ENCODE data around the gene CRKL. TPM values are rescaled to one million over a fixed set of nuclear protein-coding genes. Genes with fewer than 3 reads are reported as not detected.
A peak's percentile ranks its signal among the peaks of the same experiment; 100 is the strongest.

The CRKL gene
- polyA plus RNA-seq, 1 of the 3 experiments (the other 2 are of a cell fraction) = 9.6 TPM

DNA sequence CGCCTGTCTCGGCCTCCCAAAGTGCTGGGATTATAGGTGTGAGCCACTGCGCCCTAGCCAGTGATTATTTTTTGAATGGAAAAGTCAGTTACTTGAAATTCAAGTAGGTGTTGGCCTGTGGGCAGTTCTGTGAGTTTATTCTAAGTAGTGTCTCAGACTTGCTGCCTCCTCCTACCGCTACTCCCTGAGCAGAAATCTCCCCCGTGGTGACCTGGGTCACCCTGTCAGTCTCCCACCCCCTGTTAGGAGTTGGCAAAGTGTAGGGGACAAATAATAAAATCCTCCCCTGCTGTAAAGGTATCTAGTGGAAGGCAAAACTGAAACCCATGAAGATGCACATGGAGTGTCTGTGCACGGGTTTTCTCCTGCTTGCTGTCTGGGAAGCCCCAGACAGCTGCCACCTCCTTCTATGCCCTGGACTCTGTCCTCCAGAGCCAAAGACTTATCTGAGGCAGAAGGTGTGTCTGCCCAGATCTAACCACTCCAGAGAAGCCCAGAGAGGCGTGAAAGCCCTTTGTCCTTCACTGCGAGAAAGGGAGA lies 32.1 kb upstream of the CRKL start:
- no peak overlapping the region for H2AFZ ChIP-seq (ENCODE audit: low read depth)
- H4K20me1 ChIP-seq (ENCODE audit: insufficient read depth) = no peaks in the 10 kb centered on the region
- peak; percentile 28 for DNase-seq
- CTCF ChIA-PET = interaction anchor here (0.8 to 2.7 kb wide), 34 partner anchors 8 to 218 kb away, joined by 3 to 31 read pairs (median 6); partner anchors contain the start of genes AIFM3, CRKL, P2RX6 and SERPIND1
- peaks cover 14% of the 10 kb centered on the region for H3F3A ChIP-seq (replicated peaks; ENCODE audit: insufficient read depth)
- peak overlapping the region in 1 of 2 experiments; percentile 27; a peak in 1 of 4 replicates for H3K4me3 ChIP-seq (ENCODE audit: low read depth in 2 of 2, low read length in 1 of 2)
- TF ChIP-seq SMC3 (IDR thresholded peaks at IDR 0.05; ENCODE audit: low read depth, low read length) = no peak
- TF ChIP-seq, protein P1, sequence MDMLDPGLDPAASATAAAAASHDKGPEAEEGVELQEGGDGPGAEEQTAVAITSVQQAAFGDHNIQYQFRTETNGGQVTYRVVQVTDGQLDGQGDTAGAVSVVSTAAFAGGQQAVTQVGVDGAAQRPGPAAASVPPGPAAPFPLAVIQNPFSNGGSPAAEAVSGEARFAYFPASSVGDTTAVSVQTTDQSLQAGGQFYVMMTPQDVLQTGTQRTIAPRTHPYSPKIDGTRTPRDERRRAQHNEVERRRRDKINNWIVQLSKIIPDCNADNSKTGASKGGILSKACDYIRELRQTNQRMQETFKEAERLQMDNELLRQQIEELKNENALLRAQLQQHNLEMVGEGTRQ (IDR thresholded peaks at IDR 0.05; ENCODE audit: borderline replicate concordance, low read depth, low read length) = no peak
- TF ChIP-seq, protein P2, sequence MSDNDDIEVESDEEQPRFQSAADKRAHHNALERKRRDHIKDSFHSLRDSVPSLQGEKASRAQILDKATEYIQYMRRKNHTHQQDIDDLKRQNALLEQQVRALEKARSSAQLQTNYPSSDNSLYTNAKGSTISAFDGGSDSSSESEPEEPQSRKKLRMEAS (IDR thresholded peaks at IDR 0.05; ENCODE audit: low read depth) = no peak
- TF ChIP-seq GATA2 (CRISPR knock-in tag; IDR thresholded peaks at IDR 0.05) = no peak
- H3K27ac ChIP-seq (ENCODE audit: low read depth in 2 of 2, low read length in 1 of 2) = peak overlapping the region; percentile 59 to 95; a peak in 3 of 4 replicates
- no peak overlapping the region for H3K4me2 ChIP-seq
- H3K9me3 ChIP-seq = no peaks in the 10 kb centered on the region
- H3K27me3 ChIP-seq (ENCODE audit: insufficient read depth) = no peaks in the 10 kb centered on the region
- no peaks in the 10 kb centered on the region for H3K79me2 ChIP-seq (ENCODE audit: insufficient read depth)
- 68% methylated on average over 8 of the region's 8 CpGs for WGBS (ENCODE audit: low lambda C conversion rate)
- POLR2A ChIA-PET = interaction anchor here (0.5 to 1.7 kb wide), 8 partner anchors 18 to 130 kb away, joined by 3 to 15 read pairs (median 6); partner anchors contain the start of genes CRKL, LZTR1 and P2RX6
- peaks cover 0 to 32% of the 10 kb centered on the region in 2 experiments; a peak in 1 of 4 replicates for H3K4me1 ChIP-seq (ENCODE audit: control insufficient read depth in 1 of 2, insufficient read depth in 2 of 2, low read depth in 1 of 2, low read length in 1 of 2)
- peaks cover 12 to 28% of the 10 kb centered on the region in 2 experiments for H3K36me3 ChIP-seq (replicated peaks in 1 of 2; ENCODE audit: control insufficient read depth in 1 of 2, insufficient read depth in 2 of 2, low read length in 1 of 2)
- H3K9me2 ChIP-seq = no peaks in the 10 kb centered on the region
- H3K9ac ChIP-seq = no peak overlapping the region

DNA sequence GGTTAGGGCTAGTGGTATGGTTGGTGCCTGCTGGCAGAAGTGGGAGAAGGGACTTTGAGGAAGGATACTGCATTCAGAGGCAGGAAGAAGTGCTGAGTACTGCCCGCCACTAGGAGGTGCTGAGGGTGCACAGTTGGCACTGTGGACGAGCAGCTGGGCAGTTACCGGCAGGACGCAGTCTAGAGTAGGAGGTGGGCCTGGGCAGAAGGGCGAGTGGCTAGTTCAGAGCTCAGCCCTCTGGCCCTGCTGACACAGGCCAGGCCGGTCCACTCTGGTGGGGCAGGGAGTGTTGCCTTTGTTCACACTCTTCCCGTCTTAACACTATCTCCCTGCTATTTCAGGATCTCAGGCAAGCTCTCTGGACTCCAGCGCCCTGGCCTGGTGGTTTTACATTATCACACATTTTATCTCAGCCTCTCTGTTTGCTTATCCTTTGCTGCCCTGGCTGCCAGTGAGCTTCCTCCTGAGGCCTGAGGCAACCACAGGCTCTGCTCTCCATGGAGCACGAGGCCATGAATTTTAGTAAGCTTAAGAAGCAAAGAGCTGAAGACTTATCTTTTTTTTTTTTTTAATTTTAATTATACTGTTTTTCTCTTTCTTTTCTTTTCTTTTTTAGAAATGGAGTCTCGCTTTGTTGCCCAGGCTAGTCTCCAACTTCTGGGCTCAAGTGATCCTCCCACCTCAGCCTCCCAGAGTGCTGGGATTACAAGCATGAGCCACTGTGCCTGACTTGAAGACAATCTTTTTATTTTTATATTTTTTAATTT lies 31.5 kb upstream of the CRKL start:
- H3K36me3 ChIP-seq (replicated peaks in 1 of 2; ENCODE audit: control insufficient read depth in 1 of 2, insufficient read depth in 2 of 2, low read length in 1 of 2) = peaks cover 12 to 28% of the 10 kb centered on the region in 2 experiments
- 23% methylated on average over 9 of the region's 10 CpGs for WGBS (ENCODE audit: low lambda C conversion rate)
- H3K9me2 ChIP-seq = no peaks in the 10 kb centered on the region
- no peak overlapping the region for H3K9ac ChIP-seq
- peak; percentile 84 for DNase-seq
- no peaks in the 10 kb centered on the region for H3K79me2 ChIP-seq (ENCODE audit: insufficient read depth)
- ChIA-PET CTCF (interaction anchor here (0.6 to 2.7 kb wide), 53 partner anchors 8 to 218 kb away, joined by 3 to 31 read pairs (median 4); partner anchors contain the start of genes AIFM3, CRKL, LZTR1 and P2RX6), POLR2A (interaction anchor here (0.5 to 1.7 kb wide), 10 partner anchors 18 to 129 kb away, joined by 3 to 15 read pairs (median 5); partner anchors contain the start of genes CRKL, LZTR1, P2RX6 and THAP7)
- H4K20me1 ChIP-seq (ENCODE audit: insufficient read depth) = no peaks in the 10 kb centered on the region
- peak overlapping the region in 1 of 2 experiments; percentile 27; a peak in 2 of 4 replicates for H3K4me3 ChIP-seq (ENCODE audit: low read depth in 2 of 2, low read length in 1 of 2)
- H3K27me3 ChIP-seq (ENCODE audit: insufficient read depth) = no peaks in the 10 kb centered on the region
- H3K27ac ChIP-seq (ENCODE audit: low read depth in 2 of 2, low read length in 1 of 2) = peak overlapping the region; percentile 59 to 95
- peaks cover 0 to 33% of the 10 kb centered on the region in 2 experiments; a peak in 1 of 4 replicates for H3K4me1 ChIP-seq (ENCODE audit: control insufficient read depth in 1 of 2, insufficient read depth in 2 of 2, low read depth in 1 of 2, low read length in 1 of 2)
- H2AFZ ChIP-seq (ENCODE audit: low read depth) = peak overlapping the region; percentile 58; the same call in 1 of the 2 replicates
- TF ChIP-seq TAF1 (IDR thresholded peaks at IDR 0.05; ENCODE audit: borderline replicate concordance, low read depth, low read length) (no peak), CHD2 (IDR thresholded peaks at IDR 0.05; ENCODE audit: low read length, partially characterized antibody) (peak; percentile 33), SMC3 (IDR thresholded peaks at IDR 0.05; ENCODE audit: low read depth, low read length) (peak; percentile 84), JUND (IDR thresholded peaks at IDR 0.05) (no peak), GATA2 (CRISPR knock-in tag; IDR thresholded peaks at IDR 0.05) (peak; percentile 90), RAD21 (IDR thresholded peaks at IDR 0.05; ENCODE audit: low read length) (peak; percentile 88), MEF2A (IDR thresholded peaks at IDR 0.05; ENCODE audit: borderline replicate concordance, low read depth) (no peak), MXI1 (IDR thresholded peaks at IDR 0.05; ENCODE audit: low read depth, low read length) (peak; percentile 45; the same call in 1 of the 2 replicates), TCF12 (IDR thresholded peaks at IDR 0.05) (no peak), SIN3A (IDR thresholded peaks at IDR 0.05; ENCODE audit: borderline replicate concordance, low read depth, low read length) (0 out of 2 replicates have a peak, but pooled peaks have one; percentile 13), EP300 (IDR thresholded peaks at IDR 0.05; ENCODE audit: borderline replicate concordance in 1 of 2, low read depth in 1 of 2, low read length in 1 of 2) (peak in 1 of 2 experiments; percentile 68; a peak in 1 of 4 replicates), EZH2phosphoT487 (IDR thresholded peaks at IDR 0.05; ENCODE audit: borderline replicate concordance, low read depth) (no peak), GABPA (IDR thresholded peaks at IDR 0.05; ENCODE audit: low read depth) (no peak), RCOR1 (IDR thresholded peaks at IDR 0.05; ENCODE audit: low read length) (peak; percentile 10; the same call in 1 of the 2 replicates)
- TF ChIP-seq, protein P3, sequence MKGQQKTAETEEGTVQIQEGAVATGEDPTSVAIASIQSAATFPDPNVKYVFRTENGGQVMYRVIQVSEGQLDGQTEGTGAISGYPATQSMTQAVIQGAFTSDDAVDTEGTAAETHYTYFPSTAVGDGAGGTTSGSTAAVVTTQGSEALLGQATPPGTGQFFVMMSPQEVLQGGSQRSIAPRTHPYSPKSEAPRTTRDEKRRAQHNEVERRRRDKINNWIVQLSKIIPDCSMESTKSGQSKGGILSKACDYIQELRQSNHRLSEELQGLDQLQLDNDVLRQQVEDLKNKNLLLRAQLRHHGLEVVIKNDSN (IDR thresholded peaks at IDR 0.05; ENCODE audit: borderline replicate concordance, low read depth) = no peak
- TF ChIP-seq, protein P4, sequence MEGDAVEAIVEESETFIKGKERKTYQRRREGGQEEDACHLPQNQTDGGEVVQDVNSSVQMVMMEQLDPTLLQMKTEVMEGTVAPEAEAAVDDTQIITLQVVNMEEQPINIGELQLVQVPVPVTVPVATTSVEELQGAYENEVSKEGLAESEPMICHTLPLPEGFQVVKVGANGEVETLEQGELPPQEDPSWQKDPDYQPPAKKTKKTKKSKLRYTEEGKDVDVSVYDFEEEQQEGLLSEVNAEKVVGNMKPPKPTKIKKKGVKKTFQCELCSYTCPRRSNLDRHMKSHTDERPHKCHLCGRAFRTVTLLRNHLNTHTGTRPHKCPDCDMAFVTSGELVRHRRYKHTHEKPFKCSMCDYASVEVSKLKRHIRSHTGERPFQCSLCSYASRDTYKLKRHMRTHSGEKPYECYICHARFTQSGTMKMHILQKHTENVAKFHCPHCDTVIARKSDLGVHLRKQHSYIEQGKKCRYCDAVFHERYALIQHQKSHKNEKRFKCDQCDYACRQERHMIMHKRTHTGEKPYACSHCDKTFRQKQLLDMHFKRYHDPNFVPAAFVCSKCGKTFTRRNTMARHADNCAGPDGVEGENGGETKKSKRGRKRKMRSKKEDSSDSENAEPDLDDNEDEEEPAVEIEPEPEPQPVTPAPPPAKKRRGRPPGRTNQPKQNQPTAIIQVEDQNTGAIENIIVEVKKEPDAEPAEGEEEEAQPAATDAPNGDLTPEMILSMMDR (IDR thresholded peaks at IDR 0.05) = peak; percentile 91
- TF ChIP-seq, protein P5, sequence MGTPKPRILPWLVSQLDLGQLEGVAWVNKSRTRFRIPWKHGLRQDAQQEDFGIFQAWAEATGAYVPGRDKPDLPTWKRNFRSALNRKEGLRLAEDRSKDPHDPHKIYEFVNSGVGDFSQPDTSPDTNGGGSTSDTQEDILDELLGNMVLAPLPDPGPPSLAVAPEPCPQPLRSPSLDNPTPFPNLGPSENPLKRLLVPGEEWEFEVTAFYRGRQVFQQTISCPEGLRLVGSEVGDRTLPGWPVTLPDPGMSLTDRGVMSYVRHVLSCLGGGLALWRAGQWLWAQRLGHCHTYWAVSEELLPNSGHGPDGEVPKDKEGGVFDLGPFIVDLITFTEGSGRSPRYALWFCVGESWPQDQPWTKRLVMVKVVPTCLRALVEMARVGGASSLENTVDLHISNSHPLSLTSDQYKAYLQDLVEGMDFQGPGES (IDR thresholded peaks at IDR 0.05; ENCODE audit: low read depth, low read length) = no peak
- H3K4me2 ChIP-seq = peak overlapping the region; percentile 31; the same call in 1 of the 2 replicates
- H3F3A ChIP-seq (replicated peaks; ENCODE audit: insufficient read depth) = peaks cover 14% of the 10 kb centered on the region
- no peaks in the 10 kb centered on the region for H3K9me3 ChIP-seq
